HT-29 (cell line): ENCODE results near the gene HSF2. TPM values are rescaled to one million over a fixed set of nuclear protein-coding genes. Genes with fewer than 3 reads are reported as not detected.
"Not testable (repeated sequence)": the region's sequence is repeated elsewhere in the genome, so short reads cannot be mapped to it uniquely, and the experiment has no call there.

Experiments used
- DNase-seq: peaks from one replicate; pipeline ENCODE4 v3.0.0-alpha.2; 2015; ENCODE audit warnings: low spot score
- small RNA-seq: library from RNA; depleted of rRNA; stranded (forward); fragments of <200 nt; gene quantifications from one replicate; pipeline ENCODE3, GENCODE V24; 2014
- total RNA-seq: library from RNA; depleted of rRNA; stranded (reverse); fragments of >200 nt; shearing (Covaris generic); gene quantifications from 2 replicates; pipeline ENCODE4 v1.2.3, GENCODE V29; 2014; rRNA removed

The HSF2 gene
- total RNA-seq, 1 experiment from 2014 or later = 7.5 TPM

GRCh38 chr6:122449069-122449468, 49.6 kb downstream of the HSF2 start:
- DNase-seq = no peak

GRCh38 chr6:122452509-122452908, 53.1 kb downstream of the HSF2 start:
- no peak for DNase-seq

GRCh38 chr6:122454673-122455072, 55.2 kb downstream of the HSF2 start:
- no peak for DNase-seq

- DNase-seq = not testable (repeated sequence)
Measured at GRCh38 chr6:122455116-122455515, 55.7 kb downstream of the HSF2 start.

GRCh38 chr6:122458087-122458486, 58.6 kb downstream of the HSF2 start:
- DNase-seq = no peak

GRCh38 chr6:122459240-122459639, 59.8 kb downstream of the HSF2 start:
- peak; percentile 35 for DNase-seq

- not testable (repeated sequence) for DNase-seq
Measured at GRCh38 chr6:122459865-122460416, 60.5 kb downstream of the HSF2 start.

GRCh38 chr6:122461885-122462284, 62.4 kb downstream of the HSF2 start:
- no peak for DNase-seq

GRCh38 chr6:122471107-122472021, 71.9 kb downstream of the HSF2 start, which contains the start of gene SERINC1:
Gene SERINC1, minus strand, starts transcription at chr6:122471807. Its CDS starts 70 bp downstream, at chr6:122471737.
- DNase-seq = peak; percentile 96

- DNase-seq = no peak
Measured at GRCh38 chr6:122472022-122472340, 72.5 kb downstream of the HSF2 start.

- DNase-seq = peak; percentile 37
Measured at GRCh38 chr6:122476131-122476530, 76.7 kb downstream of the HSF2 start.

GRCh38 chr6:122482750-122483080, 83.3 kb downstream of the HSF2 start:
- no peak for DNase-seq

Small RNAs within 50 kb of the gene (small RNA-seq; reads per million reads assigned to genes)
- gene Z99129.1 = not detected

Other genes with a start within 250 kb of the HSF2 start
- 22.9 and 27.0 TPM in 2 replicates for gene SERINC1, start 72.2 kb downstream of the HSF2 start, total RNA-seq
- 5.8 and 6.1 TPM in 2 replicates for gene PKIB, start 210.8 kb downstream of the HSF2 start, total RNA-seq